Fibroblast of pulmonary artery (primary cell): Measurements from ENCODE around the gene LARP1.
"Not testable (repeated sequence)": the region's sequence is repeated elsewhere in the genome, so short reads cannot be mapped to it uniquely, and the experiment has no call there.

Experiments used
- DNase-seq: peaks from one replicate; pipeline ENCODE4 v3.0.0-alpha.2; 2010; ENCODE audit warnings: low read depth
- H3K4me3 ChIP-seq: replicated peaks from 2 replicates; pipeline ENCODE4 v1.5.1; 2011; ENCODE audit warnings: low read depth, mild to moderate bottlenecking, control low read depth, low read length, moderate library complexity
- TF ChIP-seq, protein P1 (sequence below): IDR thresholded peaks from 2 replicates; pipeline ENCODE4 v1.5.1; 2011; ENCODE audit warnings: mild to moderate bottlenecking, control low read depth, low read length, inconsistent platforms; ENCODE audit errors: missing control alignments

Gene LARP1

DNA sequence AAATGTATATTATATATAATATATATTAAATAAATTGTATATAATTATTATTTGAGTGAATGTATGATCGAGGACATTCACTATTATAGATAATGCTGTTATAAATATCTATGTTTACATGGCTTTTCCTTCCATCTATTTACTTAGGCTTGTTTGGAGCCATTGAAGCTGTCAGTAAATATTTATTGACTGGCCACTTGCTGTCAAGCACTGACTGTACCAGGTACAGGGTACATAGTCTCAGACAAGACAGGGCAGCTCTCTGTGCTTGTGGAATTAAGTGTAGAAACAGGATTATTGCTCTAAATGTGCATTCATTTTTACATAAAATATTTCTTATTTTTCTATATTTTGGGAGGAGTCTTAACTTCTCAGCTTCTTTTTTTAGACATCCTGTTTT lies 78.9 kb downstream of the LARP1 start:
- DNase-seq: no peak
- TF ChIP-seq, protein P1, sequence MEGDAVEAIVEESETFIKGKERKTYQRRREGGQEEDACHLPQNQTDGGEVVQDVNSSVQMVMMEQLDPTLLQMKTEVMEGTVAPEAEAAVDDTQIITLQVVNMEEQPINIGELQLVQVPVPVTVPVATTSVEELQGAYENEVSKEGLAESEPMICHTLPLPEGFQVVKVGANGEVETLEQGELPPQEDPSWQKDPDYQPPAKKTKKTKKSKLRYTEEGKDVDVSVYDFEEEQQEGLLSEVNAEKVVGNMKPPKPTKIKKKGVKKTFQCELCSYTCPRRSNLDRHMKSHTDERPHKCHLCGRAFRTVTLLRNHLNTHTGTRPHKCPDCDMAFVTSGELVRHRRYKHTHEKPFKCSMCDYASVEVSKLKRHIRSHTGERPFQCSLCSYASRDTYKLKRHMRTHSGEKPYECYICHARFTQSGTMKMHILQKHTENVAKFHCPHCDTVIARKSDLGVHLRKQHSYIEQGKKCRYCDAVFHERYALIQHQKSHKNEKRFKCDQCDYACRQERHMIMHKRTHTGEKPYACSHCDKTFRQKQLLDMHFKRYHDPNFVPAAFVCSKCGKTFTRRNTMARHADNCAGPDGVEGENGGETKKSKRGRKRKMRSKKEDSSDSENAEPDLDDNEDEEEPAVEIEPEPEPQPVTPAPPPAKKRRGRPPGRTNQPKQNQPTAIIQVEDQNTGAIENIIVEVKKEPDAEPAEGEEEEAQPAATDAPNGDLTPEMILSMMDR: no peak

DNA sequence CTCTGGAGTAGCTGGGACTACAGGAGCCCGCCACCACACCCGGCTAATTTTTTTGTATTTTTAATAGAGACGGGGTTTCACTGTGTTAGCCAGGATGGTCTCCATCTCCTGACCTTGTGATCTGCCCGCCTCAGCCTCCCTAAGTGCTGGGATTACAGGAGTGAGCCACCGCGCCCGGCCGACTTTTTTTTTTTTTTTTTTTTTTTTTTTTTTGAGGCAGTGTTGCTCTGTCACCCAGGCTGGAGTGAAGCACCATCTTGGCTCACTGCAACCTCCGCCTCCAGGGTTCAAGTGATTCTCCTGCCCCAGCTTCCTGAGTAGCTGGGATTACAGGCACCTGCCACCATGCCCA lies 80.5 kb downstream of the LARP1 start:
- H3K4me3 ChIP-seq, DNase-seq: not testable (repeated sequence)

More for the DNA sequence above, 78.9 kb downstream of the LARP1 start:
- no peak overlapping the region for H3K4me3 ChIP-seq

DNA sequence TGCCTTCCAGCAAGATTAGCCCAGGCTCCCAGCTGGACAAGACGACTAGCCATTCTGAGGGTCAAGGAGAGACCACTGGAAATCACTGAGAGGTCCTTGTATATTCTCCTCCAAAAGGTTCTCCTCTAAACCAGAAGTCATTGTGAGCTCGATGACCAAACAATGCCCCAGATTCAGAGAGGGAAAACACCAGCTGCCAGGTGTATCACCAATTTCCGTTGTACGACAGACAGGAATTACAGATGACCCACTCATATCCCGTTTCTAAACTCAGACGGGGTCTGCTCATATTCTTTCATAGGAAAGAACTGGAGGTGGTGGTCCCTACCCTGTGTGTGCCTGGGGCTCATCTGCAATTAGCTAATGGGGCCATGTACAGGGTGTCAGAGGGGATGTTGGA lies 81.0 kb downstream of the LARP1 start:
- DNase-seq: no peak
- H3K4me3 ChIP-seq: no peak overlapping the region
- TF ChIP-seq, protein P1: no peak

DNA sequence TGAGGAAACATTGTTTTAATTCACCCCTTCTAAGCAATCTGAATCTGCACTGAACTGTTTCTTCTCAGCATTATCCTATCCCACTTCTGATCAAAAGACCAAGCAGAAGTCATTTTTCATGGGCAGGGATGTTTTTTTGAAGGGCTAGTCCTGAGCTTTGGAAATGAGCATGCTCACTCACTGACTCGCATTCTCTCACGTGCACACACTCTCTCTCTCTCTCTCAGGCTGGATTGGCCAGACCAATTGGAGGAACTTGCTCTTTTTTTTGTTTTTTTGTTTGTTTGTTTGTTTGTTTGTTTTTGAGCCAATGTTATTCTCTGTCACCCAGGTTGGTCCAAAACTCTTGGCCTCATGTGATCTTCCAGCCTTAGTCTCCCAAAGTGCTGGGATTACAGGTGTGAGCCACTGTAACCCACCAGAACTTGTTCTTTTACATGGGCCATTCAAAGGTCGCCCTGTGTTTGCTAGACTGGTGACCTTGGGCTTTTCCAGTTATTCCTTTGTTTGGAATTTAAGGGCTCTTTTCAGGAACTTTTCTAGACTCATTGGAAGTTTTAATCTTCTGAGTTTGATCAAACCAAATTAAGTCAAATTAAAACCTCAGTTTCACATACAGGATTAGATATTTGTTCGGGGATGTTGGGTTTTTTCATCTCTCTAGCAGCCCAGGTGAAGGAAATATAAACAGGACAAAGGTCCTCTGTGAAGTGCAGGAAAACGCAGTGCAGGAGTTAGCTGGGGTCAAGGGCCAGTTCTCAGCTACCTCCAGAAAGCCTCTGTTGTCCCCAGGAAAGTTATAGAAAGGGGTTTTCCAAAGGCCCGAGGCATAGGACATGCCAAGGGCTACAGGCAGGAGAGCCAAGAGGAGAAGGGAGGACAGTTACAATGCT lies 82.1 kb downstream of the LARP1 start:
- no peak overlapping the region for H3K4me3 ChIP-seq
- TF ChIP-seq, protein P1: no peak
- DNase-seq: no peak

DNA sequence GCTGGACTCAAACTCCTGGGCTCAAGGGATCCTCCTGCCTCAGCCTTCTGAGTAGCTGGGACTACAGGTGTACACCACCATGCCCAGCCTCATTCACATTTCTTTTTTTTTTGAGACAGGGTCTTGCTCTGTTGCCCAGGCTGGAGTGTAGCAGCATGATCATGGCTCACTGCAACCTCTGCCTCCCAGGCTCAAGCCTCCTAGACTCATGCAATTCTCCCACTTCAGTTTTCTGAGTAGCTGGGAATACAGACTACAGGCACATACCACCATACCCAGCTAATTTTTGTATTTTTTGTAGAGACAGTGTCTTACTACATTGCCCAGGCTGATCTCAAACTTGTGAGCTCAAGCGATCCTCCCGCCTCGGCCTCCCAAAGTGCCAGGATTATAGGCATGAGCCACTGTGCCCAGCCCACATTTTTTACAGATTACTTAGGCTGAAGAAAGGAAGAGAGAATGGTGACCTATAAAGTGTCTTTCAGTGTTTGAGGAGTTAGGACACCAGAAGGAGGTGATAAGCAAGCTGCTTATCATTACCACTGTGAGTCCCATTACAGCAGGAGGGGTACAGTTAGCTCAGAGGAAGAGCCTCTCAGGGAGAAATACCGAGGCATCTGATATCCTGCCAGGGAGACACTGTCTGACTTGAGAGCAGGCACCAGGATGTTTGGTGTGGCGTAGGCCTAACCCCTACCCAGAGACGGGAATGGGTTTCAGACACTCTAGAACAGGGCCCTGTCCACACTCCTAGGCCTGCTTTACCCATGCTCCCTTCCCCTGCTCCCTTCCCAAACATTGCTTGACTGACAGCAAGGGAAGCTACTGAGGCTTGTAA lies 85.5 kb downstream of the LARP1 start:
- no peak for DNase-seq
- TF ChIP-seq, protein P1: no peak

DNA sequence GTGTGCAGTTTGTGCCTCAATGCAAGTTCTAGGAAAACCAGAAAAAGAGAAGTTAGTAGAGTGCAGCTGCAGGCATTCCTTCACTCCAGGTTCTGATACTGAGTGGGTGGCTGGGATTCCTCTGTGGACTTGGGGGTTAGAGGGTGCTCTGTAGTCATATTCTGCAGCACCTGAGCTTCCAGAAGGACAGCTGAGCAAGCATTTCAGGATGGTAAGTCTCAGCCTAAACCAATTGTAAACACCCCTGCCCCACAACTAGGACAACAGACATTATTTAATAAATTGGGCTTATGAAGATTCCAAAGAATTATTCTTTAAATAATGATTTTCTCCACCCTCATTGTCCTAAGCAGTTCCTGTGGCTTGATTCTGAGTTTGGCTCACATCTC lies 86.1 kb downstream of the LARP1 start:
- TF ChIP-seq, protein P1: no peak
- H3K4me3 ChIP-seq: no peak overlapping the region
- DNase-seq: no peak

More for the DNA sequence above, 85.5 kb downstream of the LARP1 start:
- no peak overlapping the region for H3K4me3 ChIP-seq

DNA sequence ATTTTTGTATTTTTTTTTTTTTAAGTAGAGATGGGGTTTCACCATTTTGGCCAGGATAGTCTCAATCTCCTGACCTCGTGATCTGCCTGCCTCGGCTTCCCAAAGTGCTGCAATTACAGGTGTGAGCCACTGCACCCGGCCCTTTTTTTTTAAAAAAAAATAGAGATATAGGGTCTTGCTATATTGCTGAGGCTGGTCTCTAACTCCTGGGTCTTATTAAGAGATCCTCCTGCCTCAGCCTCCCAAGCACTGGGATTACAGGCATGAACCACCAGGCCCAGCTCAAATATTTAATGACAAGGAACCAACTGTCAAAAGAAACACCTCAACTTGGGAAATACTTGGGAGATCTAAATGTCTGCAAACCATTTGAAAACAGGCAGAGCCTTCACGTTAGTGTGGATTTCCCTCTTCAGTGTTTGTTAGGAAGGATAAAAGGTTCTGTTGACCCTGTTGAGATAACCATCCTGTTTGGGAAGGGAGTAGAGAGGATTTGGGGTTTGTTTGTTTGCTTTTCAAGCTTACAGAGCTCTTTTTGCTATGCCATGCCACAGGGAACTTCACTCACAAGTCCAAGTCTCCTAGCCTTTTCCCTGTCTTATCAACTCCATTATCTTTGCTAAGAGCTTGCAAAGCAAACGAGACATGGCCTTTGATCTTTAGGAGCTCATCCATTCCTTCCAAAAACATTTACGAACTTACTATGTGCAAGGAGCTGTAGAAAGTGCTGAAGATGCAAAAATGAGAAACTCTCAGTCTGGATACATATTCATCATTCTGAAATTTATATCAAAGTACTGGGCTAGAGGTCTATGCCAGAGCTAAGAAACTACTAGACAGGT lies 87.7 kb downstream of the LARP1 start:
- TF ChIP-seq, protein P1: no peak
- H3K4me3 ChIP-seq: no peak overlapping the region
- no peak for DNase-seq
